Measurements from ENCODE around the gene DOCK10.
A peak's percentile ranks its signal among the peaks of the same experiment; 100 is the strongest.

Gene DOCK10

DNA sequence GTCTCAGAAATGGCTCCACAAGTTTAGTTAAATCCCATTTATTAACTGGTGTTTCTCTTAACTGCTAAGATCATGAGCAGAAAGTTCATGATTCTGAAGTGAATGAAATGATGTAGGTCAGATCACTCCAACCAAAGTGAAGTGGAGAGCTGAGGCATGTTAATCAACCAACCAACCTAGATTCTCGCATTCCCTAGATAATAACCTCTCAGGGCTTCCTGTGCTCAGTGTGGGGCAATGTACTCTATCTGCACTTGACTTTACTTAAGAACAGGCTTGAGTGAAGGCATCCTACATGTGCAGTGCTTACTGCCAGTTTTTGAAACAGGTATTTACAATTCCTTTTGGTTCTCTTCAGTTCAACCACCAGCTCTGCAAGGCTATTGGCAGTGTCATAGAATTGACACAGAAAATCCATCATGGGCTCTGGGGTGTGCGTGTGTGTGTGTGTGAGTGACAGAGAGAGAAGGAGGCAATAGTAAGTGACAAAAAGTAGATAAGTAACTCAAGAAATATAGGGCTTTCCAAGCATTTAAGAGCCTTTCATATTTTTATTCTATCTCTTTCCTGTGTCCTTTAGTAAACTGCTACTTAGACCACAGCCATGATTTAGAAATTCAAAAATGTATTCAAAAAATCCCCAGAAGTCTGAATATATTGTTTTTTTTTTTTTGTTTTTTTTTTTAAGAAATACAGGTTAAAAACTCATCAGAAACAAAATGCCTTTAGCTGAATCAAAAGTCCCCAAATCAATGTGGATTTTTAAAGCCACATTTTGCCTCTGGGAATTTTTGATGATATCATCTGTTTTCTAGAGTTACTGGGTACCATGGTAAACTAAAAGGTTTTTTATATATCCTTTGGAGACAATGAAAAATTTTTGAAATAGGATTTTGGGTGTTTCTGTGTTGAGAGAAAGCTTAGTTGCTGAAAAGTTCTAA, 28.6 kb downstream of the DOCK10 start:
- TF ChIP-seq, protein P1, sequence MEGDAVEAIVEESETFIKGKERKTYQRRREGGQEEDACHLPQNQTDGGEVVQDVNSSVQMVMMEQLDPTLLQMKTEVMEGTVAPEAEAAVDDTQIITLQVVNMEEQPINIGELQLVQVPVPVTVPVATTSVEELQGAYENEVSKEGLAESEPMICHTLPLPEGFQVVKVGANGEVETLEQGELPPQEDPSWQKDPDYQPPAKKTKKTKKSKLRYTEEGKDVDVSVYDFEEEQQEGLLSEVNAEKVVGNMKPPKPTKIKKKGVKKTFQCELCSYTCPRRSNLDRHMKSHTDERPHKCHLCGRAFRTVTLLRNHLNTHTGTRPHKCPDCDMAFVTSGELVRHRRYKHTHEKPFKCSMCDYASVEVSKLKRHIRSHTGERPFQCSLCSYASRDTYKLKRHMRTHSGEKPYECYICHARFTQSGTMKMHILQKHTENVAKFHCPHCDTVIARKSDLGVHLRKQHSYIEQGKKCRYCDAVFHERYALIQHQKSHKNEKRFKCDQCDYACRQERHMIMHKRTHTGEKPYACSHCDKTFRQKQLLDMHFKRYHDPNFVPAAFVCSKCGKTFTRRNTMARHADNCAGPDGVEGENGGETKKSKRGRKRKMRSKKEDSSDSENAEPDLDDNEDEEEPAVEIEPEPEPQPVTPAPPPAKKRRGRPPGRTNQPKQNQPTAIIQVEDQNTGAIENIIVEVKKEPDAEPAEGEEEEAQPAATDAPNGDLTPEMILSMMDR (conservative IDR thresholded peaks at IDR 0.05; ENCODE audit: low read length) = no peak
- no peak for DNase-seq (ENCODE audit: low read depth)
- no peak overlapping the region for H3K4me3 ChIP-seq (ENCODE audit: low read length)

DNA sequence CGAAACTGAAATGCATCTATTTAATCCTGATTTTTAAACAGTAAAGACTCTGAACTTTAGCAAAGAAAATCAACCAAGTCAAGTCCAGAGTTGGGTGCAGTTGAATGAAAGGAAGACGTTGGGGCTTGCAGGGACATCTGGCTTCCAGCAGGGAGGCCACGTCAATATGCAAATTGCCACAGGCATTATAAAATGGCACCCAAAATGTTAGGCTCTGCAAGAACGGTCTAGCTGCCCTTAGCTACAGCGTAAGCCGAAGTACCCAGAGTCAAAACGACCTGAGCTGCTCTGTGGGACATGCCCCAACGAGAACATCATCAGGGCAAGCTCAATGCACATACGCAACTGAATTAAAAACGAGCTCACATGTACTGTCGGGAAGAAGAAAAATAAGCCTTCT, 30.7 kb downstream of the DOCK10 start:
- TF ChIP-seq, protein P1 (conservative IDR thresholded peaks at IDR 0.05; ENCODE audit: low read length) = no peak
- H3K4me3 ChIP-seq (ENCODE audit: low read length) = no peak overlapping the region
- no peak for DNase-seq (ENCODE audit: low read depth)

DNA sequence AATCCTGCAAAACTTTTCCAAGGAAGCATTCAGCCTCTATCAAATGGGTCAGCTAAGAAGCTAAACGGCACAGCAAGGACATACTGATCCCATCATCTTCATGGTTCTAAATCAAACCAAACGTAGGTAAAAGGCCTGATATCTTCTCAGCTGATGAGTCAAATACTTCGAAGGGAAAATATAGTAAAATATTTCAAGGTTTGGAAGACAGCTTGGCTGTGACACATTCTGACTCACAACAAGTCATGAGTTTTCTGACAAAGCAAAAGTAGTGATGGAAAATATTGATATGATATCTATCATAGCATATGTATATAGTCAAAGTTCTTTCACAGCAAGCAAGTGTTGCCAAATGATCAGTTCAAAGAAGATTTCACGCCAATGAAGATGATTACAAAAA, 31.5 kb downstream of the DOCK10 start:
- TF ChIP-seq, protein P1 (conservative IDR thresholded peaks at IDR 0.05; ENCODE audit: low read length) = no peak
- no peak overlapping the region for H3K4me3 ChIP-seq (ENCODE audit: low read length)
- DNase-seq (ENCODE audit: low read depth) = peak; percentile 64

DNA sequence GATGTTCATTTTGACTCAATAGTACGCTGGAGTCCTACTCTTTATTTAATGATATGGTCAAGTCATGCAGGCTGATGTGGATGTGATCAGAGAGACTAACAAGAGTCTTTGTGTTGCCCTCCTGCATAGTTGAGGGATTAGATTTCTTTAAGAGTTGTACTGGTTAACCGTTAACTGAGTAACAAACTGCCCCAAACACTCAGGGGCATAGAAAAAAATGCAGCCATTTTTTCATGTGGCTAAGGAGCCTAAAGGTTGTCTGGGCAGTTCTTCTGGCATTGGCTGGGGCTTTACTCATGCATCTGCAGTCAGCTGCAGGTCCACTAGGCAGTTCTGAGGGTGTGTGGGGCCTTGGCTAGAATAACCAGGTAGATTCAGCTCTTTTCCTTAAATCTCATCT, 32.5 kb downstream of the DOCK10 start:
- no peak overlapping the region for H3K4me3 ChIP-seq (ENCODE audit: low read length)
- TF ChIP-seq, protein P1 (conservative IDR thresholded peaks at IDR 0.05; ENCODE audit: low read length) = no peak
- no peak for DNase-seq (ENCODE audit: low read depth)

DNA sequence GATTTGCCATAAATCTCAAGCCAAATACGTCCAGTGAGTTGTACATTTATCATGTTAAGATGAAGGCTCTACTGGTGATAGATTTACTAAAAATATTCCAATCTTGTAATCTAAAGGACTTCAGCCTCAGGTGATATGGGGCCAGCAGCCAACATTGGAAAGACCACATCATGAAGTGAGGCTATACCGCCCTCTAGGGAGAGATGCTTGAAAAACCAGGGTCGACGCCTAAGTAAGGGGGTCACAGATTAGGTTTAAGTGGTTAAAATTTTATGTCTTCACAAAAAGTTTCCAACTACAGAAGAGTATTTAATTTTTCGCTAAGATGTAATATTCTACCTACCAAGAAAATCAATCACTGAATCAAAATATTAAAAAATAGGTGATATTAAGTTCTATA, 33.3 kb downstream of the DOCK10 start:
- TF ChIP-seq, protein P1 (conservative IDR thresholded peaks at IDR 0.05; ENCODE audit: low read length) = peak; percentile 29
- no peak overlapping the region for H3K4me3 ChIP-seq (ENCODE audit: low read length)
- DNase-seq (ENCODE audit: low read depth) = no peak

DNA sequence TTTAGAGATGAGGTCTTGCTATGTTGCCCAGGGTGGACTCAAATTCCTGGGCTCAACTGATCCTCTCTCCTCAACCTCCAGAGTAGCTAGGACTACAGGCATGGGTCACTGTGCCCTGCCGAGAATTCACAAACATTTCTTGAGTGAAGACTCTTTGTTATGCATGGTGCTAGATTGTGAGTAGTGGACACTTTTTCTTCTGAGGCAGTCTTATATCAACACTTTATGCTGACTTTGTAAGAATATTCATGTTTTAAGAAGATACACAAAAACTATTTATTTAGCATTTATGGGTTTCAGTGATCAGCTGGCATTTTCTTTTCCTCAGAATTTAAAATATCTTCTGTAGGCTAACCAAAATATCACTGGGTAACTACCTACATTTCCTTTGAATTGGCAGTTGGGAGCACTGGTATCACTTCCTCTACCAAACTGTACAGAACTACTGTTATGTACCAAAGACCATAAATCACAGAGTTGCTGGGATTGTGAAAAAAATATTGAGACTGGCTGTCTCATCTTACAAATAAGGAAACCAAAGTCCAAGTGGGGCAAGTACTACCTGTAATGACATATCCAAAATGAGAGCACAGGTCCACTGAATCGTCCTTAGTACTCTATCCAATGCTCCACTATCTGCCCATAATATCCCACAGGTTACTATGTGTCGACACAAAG, 34.0 kb downstream of the DOCK10 start:
- TF ChIP-seq, protein P1 (conservative IDR thresholded peaks at IDR 0.05; ENCODE audit: low read length) = no peak
- DNase-seq (ENCODE audit: low read depth) = no peak
- H3K4me3 ChIP-seq (ENCODE audit: low read length) = no peak overlapping the region
